ENCODE results near the gene GALNT7.
A peak's percentile ranks its signal among the peaks of the same experiment; 100 is the strongest.

The GALNT7 gene

DNA sequence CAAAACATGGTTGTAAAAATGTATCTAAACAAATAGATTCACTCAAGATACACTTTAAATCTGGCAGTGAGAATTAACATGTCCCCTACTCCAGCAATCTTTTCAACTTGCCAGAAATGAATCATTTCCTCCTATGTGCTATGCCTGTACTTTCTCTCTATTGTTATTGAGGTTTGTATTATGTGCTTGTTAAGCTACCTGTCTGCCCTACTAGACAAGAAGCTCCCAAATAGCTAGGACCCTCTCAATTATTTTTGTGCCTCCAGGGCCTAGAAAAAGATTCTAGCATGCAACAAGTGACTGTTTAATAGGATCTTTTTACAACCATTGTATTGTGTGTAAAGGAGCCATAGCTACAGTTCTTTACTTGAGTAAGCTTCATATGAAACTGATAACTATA, 198.7 kb downstream of the GALNT7 start:
- no peaks in the 10 kb centered on the region for H3K27me3 ChIP-seq (ENCODE audit: insufficient read depth, low read depth, severe bottlenecking)
- H3K9me3 ChIP-seq (ENCODE audit: severe bottlenecking): no peaks in the 10 kb centered on the region
- no peak for DNase-seq
- no peak overlapping the region for H3K27ac ChIP-seq
- H3K36me3 ChIP-seq: peaks cover 3% of the 10 kb centered on the region; the same call in 1 of the 2 replicates
- TF ChIP-seq, protein P1, sequence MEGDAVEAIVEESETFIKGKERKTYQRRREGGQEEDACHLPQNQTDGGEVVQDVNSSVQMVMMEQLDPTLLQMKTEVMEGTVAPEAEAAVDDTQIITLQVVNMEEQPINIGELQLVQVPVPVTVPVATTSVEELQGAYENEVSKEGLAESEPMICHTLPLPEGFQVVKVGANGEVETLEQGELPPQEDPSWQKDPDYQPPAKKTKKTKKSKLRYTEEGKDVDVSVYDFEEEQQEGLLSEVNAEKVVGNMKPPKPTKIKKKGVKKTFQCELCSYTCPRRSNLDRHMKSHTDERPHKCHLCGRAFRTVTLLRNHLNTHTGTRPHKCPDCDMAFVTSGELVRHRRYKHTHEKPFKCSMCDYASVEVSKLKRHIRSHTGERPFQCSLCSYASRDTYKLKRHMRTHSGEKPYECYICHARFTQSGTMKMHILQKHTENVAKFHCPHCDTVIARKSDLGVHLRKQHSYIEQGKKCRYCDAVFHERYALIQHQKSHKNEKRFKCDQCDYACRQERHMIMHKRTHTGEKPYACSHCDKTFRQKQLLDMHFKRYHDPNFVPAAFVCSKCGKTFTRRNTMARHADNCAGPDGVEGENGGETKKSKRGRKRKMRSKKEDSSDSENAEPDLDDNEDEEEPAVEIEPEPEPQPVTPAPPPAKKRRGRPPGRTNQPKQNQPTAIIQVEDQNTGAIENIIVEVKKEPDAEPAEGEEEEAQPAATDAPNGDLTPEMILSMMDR (IDR thresholded peaks at IDR 0.05; ENCODE audit: low read depth, low read length): no peak
- H3K4me3 ChIP-seq (ENCODE audit: low read depth, low read length): no peak overlapping the region

DNA sequence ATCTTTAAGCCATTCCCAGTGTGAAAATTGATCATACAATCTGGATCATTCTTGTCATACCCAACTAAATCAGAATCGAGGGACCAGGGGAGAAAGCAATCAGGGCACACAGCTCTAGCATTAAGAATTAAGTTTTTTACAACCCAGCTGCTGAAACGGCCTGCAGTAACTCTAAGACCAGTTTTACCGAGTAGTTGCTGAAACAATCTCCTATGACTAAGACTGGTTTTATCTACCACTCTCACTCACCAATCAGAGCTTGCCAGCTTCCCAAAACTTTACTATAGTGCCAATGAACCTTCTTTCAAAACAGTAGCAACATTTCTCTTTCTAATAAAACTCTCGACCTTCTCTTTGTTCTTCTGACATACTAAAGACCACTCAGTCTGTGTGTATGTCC, 199.3 kb downstream of the GALNT7 start:
- H3K27me3 ChIP-seq (ENCODE audit: insufficient read depth, low read depth, severe bottlenecking): no peaks in the 10 kb centered on the region
- H3K9me3 ChIP-seq (ENCODE audit: severe bottlenecking): no peaks in the 10 kb centered on the region
- no peak for DNase-seq
- no peak overlapping the region for H3K4me3 ChIP-seq (ENCODE audit: low read depth, low read length)
- H3K27ac ChIP-seq: no peak overlapping the region
- peaks cover 3% of the 10 kb centered on the region; the same call in 1 of the 2 replicates for H3K36me3 ChIP-seq
- TF ChIP-seq, protein P1 (IDR thresholded peaks at IDR 0.05; ENCODE audit: low read depth, low read length): no peak

DNA sequence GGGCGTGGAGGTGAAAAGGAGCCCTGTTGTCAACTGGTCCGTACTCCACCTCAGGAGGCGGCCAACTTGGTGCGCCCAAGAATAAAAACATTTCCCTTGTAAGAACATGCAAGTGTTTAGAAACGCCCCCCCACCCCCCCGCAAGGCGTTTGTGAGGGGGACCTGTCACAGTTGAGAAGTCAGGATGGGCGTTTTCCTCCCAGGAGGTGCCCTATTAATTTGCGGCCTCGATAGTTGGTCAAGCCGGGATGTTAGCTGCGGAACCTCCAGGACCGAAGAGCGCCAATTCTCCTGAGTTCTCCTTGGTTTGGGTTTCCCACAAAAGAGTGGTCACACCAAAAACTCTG, 201.5 kb downstream of the GALNT7 start:
- Histone ChIP-seq H3K9me3 (ENCODE audit: severe bottlenecking) (no peaks in the 10 kb centered on the region), H3K36me3 (peaks cover 19% of the 10 kb centered on the region), H3K27ac (peak overlapping the region; percentile 70), H3K4me3 (ENCODE audit: low read depth, low read length) (peak overlapping the region; percentile 90), H3K27me3 (ENCODE audit: insufficient read depth, low read depth, severe bottlenecking) (no peaks in the 10 kb centered on the region)
- DNase-seq: peak; percentile 53
- TF ChIP-seq, protein P1 (IDR thresholded peaks at IDR 0.05; ENCODE audit: low read depth, low read length): no peak

DNA sequence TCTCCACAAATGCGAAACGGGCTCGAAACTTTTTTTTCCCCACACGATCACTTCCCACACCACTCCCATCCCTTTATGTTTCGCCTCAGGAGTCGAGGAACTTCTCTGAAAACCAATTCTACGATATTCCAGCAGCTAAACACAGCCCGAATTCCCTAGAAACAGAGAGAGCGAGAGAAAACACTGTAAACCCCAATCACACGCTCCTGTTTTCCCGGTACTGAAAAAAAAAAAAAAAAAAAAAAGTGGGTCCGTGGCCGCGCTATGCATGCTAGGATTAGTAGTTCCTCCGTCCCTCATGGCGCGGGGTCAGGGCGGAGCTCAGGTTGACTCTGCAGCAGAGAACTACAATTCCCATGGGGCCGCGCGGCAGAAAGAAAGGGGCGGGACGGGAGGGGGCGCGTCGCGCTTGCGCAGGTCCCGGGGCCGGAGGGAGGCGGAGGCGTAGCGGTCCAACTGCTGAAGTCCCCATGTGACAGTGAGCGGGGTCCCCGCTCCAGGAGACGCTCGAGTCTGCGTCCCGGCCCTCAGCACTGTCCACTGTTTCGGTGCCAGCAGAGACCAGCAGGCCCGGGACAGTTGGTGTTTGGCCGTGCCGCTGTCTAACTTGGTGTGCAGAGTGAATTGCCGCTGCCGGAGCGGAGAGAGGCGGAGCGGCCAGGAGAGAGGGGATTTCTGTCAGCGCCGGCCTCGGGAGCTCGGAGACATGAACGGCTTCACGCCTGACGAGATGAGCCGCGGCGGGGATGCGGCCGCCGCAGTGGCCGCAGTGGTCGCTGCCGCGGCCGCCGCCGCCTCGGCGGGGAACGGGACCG, 202.1 kb downstream of the GALNT7 start, which contains the start of gene SAP30:
SAP30 (plus strand) TSS at position 478 of the 815 bp plus-strand sequence; CDS start at position 707, 229 bp downstream.
- no peaks in the 10 kb centered on the region for H3K27me3 ChIP-seq (ENCODE audit: insufficient read depth, low read depth, severe bottlenecking)
- peaks cover 24% of the 10 kb centered on the region for H3K36me3 ChIP-seq
- DNase-seq: peak; percentile 99
- H3K4me3 ChIP-seq (ENCODE audit: low read depth, low read length): peak within 1 kb of the TSS; percentile 90
- H3K9me3 ChIP-seq (ENCODE audit: severe bottlenecking): no peaks in the 10 kb centered on the region
- H3K27ac ChIP-seq: peak within 1 kb of the TSS; percentile 92
- TF ChIP-seq, protein P1 (IDR thresholded peaks at IDR 0.05; ENCODE audit: low read depth, low read length): no peak

DNA sequence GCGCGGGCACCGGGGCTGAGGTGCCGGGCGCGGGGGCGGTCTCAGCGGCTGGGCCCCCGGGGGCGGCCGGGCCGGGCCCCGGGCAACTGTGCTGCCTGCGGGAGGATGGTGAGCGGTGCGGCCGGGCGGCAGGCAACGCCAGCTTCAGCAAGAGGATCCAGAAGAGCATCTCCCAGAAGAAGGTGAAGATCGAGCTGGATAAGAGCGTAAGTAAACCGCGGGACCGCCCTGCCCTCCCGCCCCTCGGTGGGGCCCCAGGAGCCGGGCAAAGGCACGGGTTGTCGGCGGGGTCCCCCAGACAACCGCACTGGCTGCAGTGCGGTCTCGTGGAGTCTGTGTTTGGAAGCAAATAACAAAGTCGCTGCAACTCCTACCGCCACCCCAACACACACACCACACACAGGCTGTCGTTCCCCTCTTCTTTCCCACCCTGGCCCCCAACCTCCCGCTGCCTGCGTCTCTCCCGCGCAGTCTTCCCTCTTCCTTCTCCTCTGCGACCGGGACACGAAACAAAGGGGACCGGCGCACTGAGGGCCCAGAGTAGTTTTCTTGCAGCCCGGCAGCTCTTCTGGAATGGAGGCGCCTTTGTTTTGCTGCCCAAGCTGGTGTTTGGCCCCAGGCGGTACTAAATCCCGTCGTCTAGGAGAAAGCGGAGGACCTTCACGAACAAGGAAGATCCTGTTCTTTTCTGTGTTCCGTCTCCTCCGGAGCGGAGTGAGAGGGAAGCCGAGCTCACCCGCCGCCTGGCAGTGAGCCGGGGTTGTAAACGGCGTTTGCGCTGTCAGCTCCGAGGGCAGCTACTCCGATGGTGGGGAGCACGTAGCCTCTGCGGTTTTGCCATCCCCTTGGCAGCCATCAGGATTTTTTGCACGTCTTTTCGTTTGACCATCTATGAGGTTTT, 202.9 kb downstream of the GALNT7 start:
- no peaks in the 10 kb centered on the region for H3K9me3 ChIP-seq (ENCODE audit: severe bottlenecking)
- peaks cover 32% of the 10 kb centered on the region for H3K36me3 ChIP-seq
- H3K4me3 ChIP-seq (ENCODE audit: low read depth, low read length): peak overlapping the region; percentile 90
- TF ChIP-seq, protein P1 (IDR thresholded peaks at IDR 0.05; ENCODE audit: low read depth, low read length): no peak
- H3K27me3 ChIP-seq (ENCODE audit: insufficient read depth, low read depth, severe bottlenecking): no peaks in the 10 kb centered on the region
- DNase-seq: peak; percentile 64
- peak overlapping the region; percentile 92 for H3K27ac ChIP-seq
